ENCODE results near the gene METTL18.

The METTL18 gene

GRCh38 chr1:169795687-169796086 is 980 bp upstream of the METTL18 start:
- CTCF ChIA-PET = interaction anchor here (0.5 to 1.0 kb wide), 4 partner anchors 14 to 209 kb away, joined by 3 read pairs; no protein-coding TSS in a partner anchor
- no peak for TF ChIP-seq ZNF311 (tag by site-specific recombination; IDR thresholded peaks at IDR 0.05; ENCODE audit: borderline replicate concordance)
- POLR2A ChIA-PET = interaction anchor here (0.8 to 1.7 kb wide), 5 partner anchors 10 to 98 kb away, joined by 3 to 16 read pairs (median 4); partner anchors contain the start of genes SCYL3 and SELE

GRCh38 chr1:169793730-169794129 is 977 bp downstream of the METTL18 start:
- Histone ChIP-seq H3K4me1 (ENCODE audit: control insufficient read depth, insufficient read depth, low read length) (no peaks in the 10 kb centered on the region), H3K9me3 (ENCODE audit: control insufficient read depth, insufficient read depth, low read depth, low read length) (no peaks in the 10 kb centered on the region), H3K27ac (ENCODE audit: extremely low read depth, low read depth, low read length) (no peak overlapping the region), H3K36me3 (ENCODE audit: control insufficient read depth in 2 of 2, insufficient read depth in 1 of 2, low read length in 2 of 2) (peaks cover 0 to 27% of the 10 kb centered on the region in 2 experiments; a peak in 2 of 3 replicates), H3K4me3 (ENCODE audit: low read depth, low read length) (peak overlapping the region; percentile 70)
- no peak for TF ChIP-seq ZNF558 (tag by site-specific recombination; IDR thresholded peaks at IDR 0.05)
- no peak for TF ChIP-seq ZNF518A (tag by site-specific recombination; conservative IDR thresholded peaks at IDR 0.05; ENCODE audit: low read depth)
- TF ChIP-seq ZNF785 (tag by site-specific recombination; IDR thresholded peaks at IDR 0.05) = no peak
- no peak for TF ChIP-seq EGR2 (tag by site-specific recombination; IDR thresholded peaks at IDR 0.05; ENCODE audit: low read depth)
- TF ChIP-seq ZBTB8A (tag by site-specific recombination; IDR thresholded peaks at IDR 0.05) = no peak
- TF ChIP-seq, protein P1, sequence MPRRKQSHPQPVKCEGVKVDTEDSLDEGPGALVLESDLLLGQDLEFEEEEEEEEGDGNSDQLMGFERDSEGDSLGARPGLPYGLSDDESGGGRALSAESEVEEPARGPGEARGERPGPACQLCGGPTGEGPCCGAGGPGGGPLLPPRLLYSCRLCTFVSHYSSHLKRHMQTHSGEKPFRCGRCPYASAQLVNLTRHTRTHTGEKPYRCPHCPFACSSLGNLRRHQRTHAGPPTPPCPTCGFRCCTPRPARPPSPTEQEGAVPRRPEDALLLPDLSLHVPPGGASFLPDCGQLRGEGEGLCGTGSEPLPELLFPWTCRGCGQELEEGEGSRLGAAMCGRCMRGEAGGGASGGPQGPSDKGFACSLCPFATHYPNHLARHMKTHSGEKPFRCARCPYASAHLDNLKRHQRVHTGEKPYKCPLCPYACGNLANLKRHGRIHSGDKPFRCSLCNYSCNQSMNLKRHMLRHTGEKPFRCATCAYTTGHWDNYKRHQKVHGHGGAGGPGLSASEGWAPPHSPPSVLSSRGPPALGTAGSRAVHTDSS (tag by site-specific recombination; IDR thresholded peaks at IDR 0.05) = no peak
- no peak for TF ChIP-seq KLF10 (tag by site-specific recombination; IDR thresholded peaks at IDR 0.05)
- TF ChIP-seq ZNF555 (tag by site-specific recombination; conservative IDR thresholded peaks at IDR 0.05) = no peak
- TF ChIP-seq IKZF3 (tag by site-specific recombination; IDR thresholded peaks at IDR 0.05) = no peak
- TF ChIP-seq, protein P2, sequence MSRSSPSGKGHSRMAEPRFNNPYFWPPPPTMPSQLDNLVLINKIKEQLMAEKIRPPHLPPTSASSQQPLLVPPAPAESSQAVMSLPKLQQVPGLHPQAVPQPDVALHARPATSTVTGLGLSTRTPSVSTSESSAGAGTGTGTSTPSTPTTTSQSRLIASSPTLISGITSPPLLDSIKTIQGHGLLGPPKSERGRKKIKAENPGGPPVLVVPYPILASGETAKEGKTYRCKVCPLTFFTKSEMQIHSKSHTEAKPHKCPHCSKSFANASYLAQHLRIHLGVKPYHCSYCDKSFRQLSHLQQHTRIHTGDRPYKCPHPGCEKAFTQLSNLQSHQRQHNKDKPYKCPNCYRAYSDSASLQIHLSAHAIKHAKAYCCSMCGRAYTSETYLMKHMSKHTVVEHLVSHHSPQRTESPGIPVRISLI (tag by site-specific recombination; IDR thresholded peaks at IDR 0.05) = no peak
- TF ChIP-seq YY1 (tag by site-specific recombination; IDR thresholded peaks at IDR 0.05) = no peak
- TF ChIP-seq ZNF843 (tag by site-specific recombination; IDR thresholded peaks at IDR 0.05) = no peak
- no peak for TF ChIP-seq KLF7 (tag by site-specific recombination; IDR thresholded peaks at IDR 0.05; ENCODE audit: borderline replicate concordance)
- TF ChIP-seq KLF9 (tag by site-specific recombination; IDR thresholded peaks at IDR 0.05; ENCODE audit: low read depth) = no peak
- TF ChIP-seq ZBTB17 (tag by site-specific recombination; IDR thresholded peaks at IDR 0.05) = no peak
- no peak for TF ChIP-seq ZNF433 (tag by site-specific recombination; IDR thresholded peaks at IDR 0.05; ENCODE audit: low read depth)
- POLR2A ChIA-PET = interaction anchor here (1.1 kb wide), 1 partner anchor 100 kb away, joined by 5 read pairs; the partner anchor contains the start of gene SCYL3
- CTCF ChIA-PET = interaction anchor here (0.6 to 1.0 kb wide), 4 partner anchors 9 to 244 kb away, joined by 3 read pairs; no protein-coding TSS in a partner anchor

More at GRCh38 chr1:169795687-169796086, 980 bp upstream of the METTL18 start:
- peak overlapping the region; percentile 70 for H3K4me3 ChIP-seq (ENCODE audit: low read depth, low read length)
- no peaks in the 10 kb centered on the region for H3K4me1 ChIP-seq (ENCODE audit: control insufficient read depth, insufficient read depth, low read length)
- H3K9me3 ChIP-seq (ENCODE audit: control insufficient read depth, insufficient read depth, low read depth, low read length) = no peaks in the 10 kb centered on the region
- H3K27ac ChIP-seq (ENCODE audit: extremely low read depth, low read depth, low read length) = no peak overlapping the region
- peaks cover 4 to 42% of the 10 kb centered on the region in 2 experiments for H3K36me3 ChIP-seq (ENCODE audit: control insufficient read depth in 2 of 2, insufficient read depth in 1 of 2, low read length in 2 of 2)

Measured in HEK293 (cell line).